ENCODE results near the gene F13A1. TPM values are rescaled to one million over a fixed set of nuclear protein-coding genes. Genes with fewer than 3 reads are reported as not detected.

The F13A1 gene
- total RNA-seq, 1 experiment from 2014 or later: 2.5 TPM

- H3K4me3 ChIP-seq: no peak overlapping the region
- no peaks in the 10 kb centered on the region for H3K36me3 ChIP-seq
- DNase-seq: no peak
- H3K27ac ChIP-seq: no peak overlapping the region
- H3K27me3 ChIP-seq: no peaks in the 10 kb centered on the region
- H3K4me1 ChIP-seq: no peaks in the 10 kb centered on the region
- H3K9me3 ChIP-seq (replicated peaks): no peaks in the 10 kb centered on the region
Measured at GRCh38 chr6:6210994-6211393, 109.5 kb downstream of the F13A1 start.

- H3K36me3 ChIP-seq: no peaks in the 10 kb centered on the region
- H3K27me3 ChIP-seq: no peaks in the 10 kb centered on the region
- DNase-seq: no peak
- no peaks in the 10 kb centered on the region for H3K9me3 ChIP-seq (replicated peaks)
- H3K4me1 ChIP-seq: no peaks in the 10 kb centered on the region
- H3K4me3 ChIP-seq: no peak overlapping the region
- H3K27ac ChIP-seq: no peak overlapping the region
Measured at GRCh38 chr6:6202886-6203285, 117.6 kb downstream of the F13A1 start.

- Histone ChIP-seq H3K9me3 (replicated peaks) (no peaks in the 10 kb centered on the region), H3K4me3 (no peak overlapping the region), H3K36me3 (no peaks in the 10 kb centered on the region), H3K27ac (no peak overlapping the region), H3K27me3 (no peaks in the 10 kb centered on the region), H3K4me1 (no peaks in the 10 kb centered on the region)
- no peak for DNase-seq
Measured at GRCh38 chr6:6201200-6201599, 119.3 kb downstream of the F13A1 start.

- no peak overlapping the region for H3K27ac ChIP-seq
- no peak overlapping the region for H3K4me3 ChIP-seq
- H3K9me3 ChIP-seq (replicated peaks): no peaks in the 10 kb centered on the region
- no peaks in the 10 kb centered on the region for H3K27me3 ChIP-seq
- no peaks in the 10 kb centered on the region for H3K36me3 ChIP-seq
- no peak for DNase-seq
- H3K4me1 ChIP-seq: no peaks in the 10 kb centered on the region
Measured at GRCh38 chr6:6199678-6200077, 120.8 kb downstream of the F13A1 start.

- no peak for DNase-seq
- no peak overlapping the region for H3K27ac ChIP-seq
- H3K4me1 ChIP-seq: no peaks in the 10 kb centered on the region
- no peaks in the 10 kb centered on the region for H3K9me3 ChIP-seq (replicated peaks)
- H3K36me3 ChIP-seq: no peaks in the 10 kb centered on the region
- H3K27me3 ChIP-seq: no peaks in the 10 kb centered on the region
- no peak overlapping the region for H3K4me3 ChIP-seq
Measured at GRCh38 chr6:6196762-6197161, 123.7 kb downstream of the F13A1 start.

GRCh38 chr6:6195080-6195479 lies 125.4 kb downstream of the F13A1 start:
- Histone ChIP-seq H3K27me3 (no peaks in the 10 kb centered on the region), H3K4me1 (no peaks in the 10 kb centered on the region), H3K4me3 (no peak overlapping the region), H3K9me3 (replicated peaks) (no peaks in the 10 kb centered on the region), H3K36me3 (no peaks in the 10 kb centered on the region), H3K27ac (no peak overlapping the region)
- no peak for DNase-seq

- no peak overlapping the region for H3K27ac ChIP-seq
- H3K4me1 ChIP-seq: no peaks in the 10 kb centered on the region
- no peaks in the 10 kb centered on the region for H3K27me3 ChIP-seq
- no peaks in the 10 kb centered on the region for H3K9me3 ChIP-seq (replicated peaks)
- H3K4me3 ChIP-seq: no peak overlapping the region
- no peak for DNase-seq
- no peaks in the 10 kb centered on the region for H3K36me3 ChIP-seq
Measured at GRCh38 chr6:6193221-6193745, 127.2 kb downstream of the F13A1 start.

GRCh38 chr6:6191909-6192308 lies 128.6 kb downstream of the F13A1 start:
- Histone ChIP-seq H3K4me3 (no peak overlapping the region), H3K27me3 (no peaks in the 10 kb centered on the region), H3K27ac (no peak overlapping the region), H3K4me1 (no peaks in the 10 kb centered on the region), H3K36me3 (no peaks in the 10 kb centered on the region), H3K9me3 (replicated peaks) (no peaks in the 10 kb centered on the region)
- DNase-seq: no peak

- no peak overlapping the region for H3K27ac ChIP-seq
- H3K4me3 ChIP-seq: no peak overlapping the region
- DNase-seq: peak in 1 of 2 experiments; percentile 38
- no peaks in the 10 kb centered on the region for H3K4me1 ChIP-seq
- H3K36me3 ChIP-seq: no peaks in the 10 kb centered on the region
- no peaks in the 10 kb centered on the region for H3K27me3 ChIP-seq
- H3K9me3 ChIP-seq (replicated peaks): no peaks in the 10 kb centered on the region
Measured at GRCh38 chr6:6191476-6191875, 129.0 kb downstream of the F13A1 start.

GRCh38 chr6:6180684-6181083 lies 139.8 kb downstream of the F13A1 start:
- Histone ChIP-seq H3K36me3 (no peaks in the 10 kb centered on the region), H3K4me3 (no peak overlapping the region), H3K4me1 (no peaks in the 10 kb centered on the region), H3K27me3 (no peaks in the 10 kb centered on the region), H3K27ac (no peak overlapping the region), H3K9me3 (replicated peaks) (no peaks in the 10 kb centered on the region)
- DNase-seq: no peak

GRCh38 chr6:6179858-6180623 lies 140.4 kb downstream of the F13A1 start:
- DNase-seq: peak; percentile 19 to 50

GRCh38 chr6:6178795-6179194 lies 141.7 kb downstream of the F13A1 start:
- Histone ChIP-seq H3K9me3 (replicated peaks) (no peaks in the 10 kb centered on the region), H3K4me1 (no peaks in the 10 kb centered on the region), H3K36me3 (no peaks in the 10 kb centered on the region)

More at GRCh38 chr6:6179858-6180623, 140.4 kb downstream of the F13A1 start:
- Histone ChIP-seq H3K27ac (no peak overlapping the region), H3K36me3 (no peaks in the 10 kb centered on the region), H3K9me3 (replicated peaks) (no peaks in the 10 kb centered on the region), H3K4me3 (no peak overlapping the region), H3K4me1 (no peaks in the 10 kb centered on the region), H3K27me3 (no peaks in the 10 kb centered on the region)

GRCh38 chr6:6177754-6178153 lies 142.7 kb downstream of the F13A1 start:
- H3K9me3 ChIP-seq (replicated peaks): no peaks in the 10 kb centered on the region

More at GRCh38 chr6:6178795-6179194, 141.7 kb downstream of the F13A1 start:
- H3K4me3 ChIP-seq: no peak overlapping the region
- no peak for DNase-seq
- H3K27ac ChIP-seq: no peak overlapping the region
- H3K27me3 ChIP-seq: no peaks in the 10 kb centered on the region

GRCh38 chr6:6176586-6177228 lies 143.8 kb downstream of the F13A1 start:
- no peaks in the 10 kb centered on the region for H3K9me3 ChIP-seq (replicated peaks)
- H3K36me3 ChIP-seq: no peaks in the 10 kb centered on the region
- H3K27ac ChIP-seq: no peak overlapping the region

More at GRCh38 chr6:6177754-6178153, 142.7 kb downstream of the F13A1 start:
- Histone ChIP-seq H3K27ac (no peak overlapping the region), H3K4me3 (no peak overlapping the region), H3K36me3 (no peaks in the 10 kb centered on the region), H3K4me1 (no peaks in the 10 kb centered on the region), H3K27me3 (no peaks in the 10 kb centered on the region)
- no peak for DNase-seq

GRCh38 chr6:6176127-6176526 lies 144.3 kb downstream of the F13A1 start:
- no peak for DNase-seq
- no peak overlapping the region for H3K27ac ChIP-seq
- H3K36me3 ChIP-seq: no peaks in the 10 kb centered on the region
- no peak overlapping the region for H3K4me3 ChIP-seq
- no peaks in the 10 kb centered on the region for H3K4me1 ChIP-seq
- no peaks in the 10 kb centered on the region for H3K9me3 ChIP-seq (replicated peaks)
- H3K27me3 ChIP-seq: no peaks in the 10 kb centered on the region

More at GRCh38 chr6:6176586-6177228, 143.8 kb downstream of the F13A1 start:
- H3K27me3 ChIP-seq: no peaks in the 10 kb centered on the region
- H3K4me1 ChIP-seq: no peaks in the 10 kb centered on the region
- no peak overlapping the region for H3K4me3 ChIP-seq
- no peak for DNase-seq
